Measurements from ENCODE around the gene CMTR1.

GRCh38 chr6:37483252-37483901 lies 50.4 kb downstream of the CMTR1 start:
- TF ChIP-seq, protein P1, sequence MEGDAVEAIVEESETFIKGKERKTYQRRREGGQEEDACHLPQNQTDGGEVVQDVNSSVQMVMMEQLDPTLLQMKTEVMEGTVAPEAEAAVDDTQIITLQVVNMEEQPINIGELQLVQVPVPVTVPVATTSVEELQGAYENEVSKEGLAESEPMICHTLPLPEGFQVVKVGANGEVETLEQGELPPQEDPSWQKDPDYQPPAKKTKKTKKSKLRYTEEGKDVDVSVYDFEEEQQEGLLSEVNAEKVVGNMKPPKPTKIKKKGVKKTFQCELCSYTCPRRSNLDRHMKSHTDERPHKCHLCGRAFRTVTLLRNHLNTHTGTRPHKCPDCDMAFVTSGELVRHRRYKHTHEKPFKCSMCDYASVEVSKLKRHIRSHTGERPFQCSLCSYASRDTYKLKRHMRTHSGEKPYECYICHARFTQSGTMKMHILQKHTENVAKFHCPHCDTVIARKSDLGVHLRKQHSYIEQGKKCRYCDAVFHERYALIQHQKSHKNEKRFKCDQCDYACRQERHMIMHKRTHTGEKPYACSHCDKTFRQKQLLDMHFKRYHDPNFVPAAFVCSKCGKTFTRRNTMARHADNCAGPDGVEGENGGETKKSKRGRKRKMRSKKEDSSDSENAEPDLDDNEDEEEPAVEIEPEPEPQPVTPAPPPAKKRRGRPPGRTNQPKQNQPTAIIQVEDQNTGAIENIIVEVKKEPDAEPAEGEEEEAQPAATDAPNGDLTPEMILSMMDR (conservative IDR thresholded peaks at IDR 0.05 in 1 of 2, IDR thresholded peaks at IDR 0.05 in 1 of 2; ENCODE audit: extremely low read depth in 1 of 2, insufficient read depth in 1 of 2, low read depth in 1 of 2, low read length in 2 of 2): no peak
- no peak for TF ChIP-seq EZH2 (IDR thresholded peaks at IDR 0.05; ENCODE audit: borderline replicate concordance, low read length)
